Mesodermal cell (in vitro differentiated cells): Measurements from ENCODE around the gene GALNT14.

Source experiments
- H3K27ac ChIP-seq: 2 replicates; pipeline ENCODE4 v1.7.0; 2013; ENCODE audit warnings: mild to moderate bottlenecking, low read depth, low read length, moderate library complexity; ENCODE audit not compliant: severe bottlenecking
- H3K36me3 ChIP-seq: 2 replicates; pipeline ENCODE4 v1.7.1; 2013; ENCODE audit warnings: mild to moderate bottlenecking, low read length, moderate library complexity; ENCODE audit not compliant: control insufficient read depth, insufficient read depth
- H3K4me1 ChIP-seq: one replicate; pipeline ENCODE4 v1.7.1; 2013; ENCODE audit warnings: mild to moderate bottlenecking, low read length; ENCODE audit not compliant: insufficient read depth, control insufficient read depth, poor library complexity, severe bottlenecking
- H3K4me3 ChIP-seq: 2 replicates; pipeline ENCODE4 v1.7.0; 2013; ENCODE audit warnings: low read length, control low read depth, mild to moderate bottlenecking; ENCODE audit not compliant: insufficient read depth, poor library complexity, severe bottlenecking; ENCODE audit errors: extremely low read depth
- H3K9me3 ChIP-seq: 2 replicates; pipeline ENCODE4 v1.7.1; 2013; ENCODE audit warnings: mild to moderate bottlenecking, low read length, moderate library complexity; ENCODE audit not compliant: control insufficient read depth
- WGBS, 2 experiments: methylation state at CpG; one replicate each; pipeline ENCODE4 v1.1.5; 2013; ENCODE audit warnings: missing lambda C conversion rate in 2 of 2; ENCODE audit not compliant: insufficient coverage in 2 of 2; 5-methylcytosine and 5-hydroxymethylcytosine counted together

GALNT14 gene

DNA sequence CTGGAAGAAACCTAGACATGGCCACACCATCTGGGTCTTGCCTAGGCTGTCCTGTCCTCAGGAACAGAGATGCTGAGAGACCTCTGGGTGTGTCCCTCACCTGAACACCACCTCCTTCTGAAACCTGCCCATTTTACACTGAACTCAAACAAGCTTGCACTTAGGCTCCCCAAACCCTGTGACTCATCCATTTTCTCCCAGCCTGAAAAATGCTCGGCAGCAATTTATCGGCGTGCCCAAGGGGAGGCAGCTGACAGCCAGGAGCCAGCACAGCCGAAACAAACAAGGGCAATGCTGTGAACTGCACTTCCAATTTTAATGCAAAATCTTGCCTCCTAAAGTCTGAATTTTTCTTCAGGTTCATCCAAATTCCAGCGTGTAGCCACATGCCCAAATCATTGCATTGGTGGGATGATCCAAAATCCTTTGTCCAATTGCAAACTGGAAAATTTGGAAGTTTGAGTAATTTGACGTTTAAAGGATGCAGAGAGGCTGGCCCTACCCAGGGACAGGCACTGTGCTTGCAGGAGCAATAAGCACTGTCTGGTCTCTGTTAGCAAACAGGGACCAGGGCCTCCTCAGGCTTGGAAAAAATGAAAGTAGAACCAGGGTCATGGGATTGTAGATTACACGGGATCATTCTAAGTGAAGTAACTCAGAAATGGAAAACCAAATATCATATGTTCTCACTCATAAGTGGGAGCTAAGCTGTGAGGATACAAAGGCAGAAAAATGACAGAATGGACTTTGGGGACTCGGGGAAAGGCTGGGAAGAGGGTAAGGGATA is 67.7 kb downstream of the GALNT14 start:
- peaks cover 4% of the 10 kb centered on the region for H3K4me1 ChIP-seq
- no peaks in the 10 kb centered on the region for H3K36me3 ChIP-seq
- no peaks in the 10 kb centered on the region for H3K9me3 ChIP-seq
- no peak overlapping the region for H3K4me3 ChIP-seq
- H3K27ac ChIP-seq, result no peak overlapping the region
- 87 to 92% methylated on average over 6 of the region's 8 CpGs for WGBS, 2 experiments

GRCh38 chr2:31069643-31070325 is 68.5 kb downstream of the GALNT14 start:
- no peak overlapping the region for H3K4me3 ChIP-seq
- WGBS, 2 experiments, result 82 to 96% methylated on average over 9 to 10 of the region's 12 CpGs
- no peaks in the 10 kb centered on the region for H3K9me3 ChIP-seq
- no peaks in the 10 kb centered on the region for H3K36me3 ChIP-seq
- H3K4me1 ChIP-seq, result peaks cover 4% of the 10 kb centered on the region
- H3K27ac ChIP-seq, result no peak overlapping the region

DNA sequence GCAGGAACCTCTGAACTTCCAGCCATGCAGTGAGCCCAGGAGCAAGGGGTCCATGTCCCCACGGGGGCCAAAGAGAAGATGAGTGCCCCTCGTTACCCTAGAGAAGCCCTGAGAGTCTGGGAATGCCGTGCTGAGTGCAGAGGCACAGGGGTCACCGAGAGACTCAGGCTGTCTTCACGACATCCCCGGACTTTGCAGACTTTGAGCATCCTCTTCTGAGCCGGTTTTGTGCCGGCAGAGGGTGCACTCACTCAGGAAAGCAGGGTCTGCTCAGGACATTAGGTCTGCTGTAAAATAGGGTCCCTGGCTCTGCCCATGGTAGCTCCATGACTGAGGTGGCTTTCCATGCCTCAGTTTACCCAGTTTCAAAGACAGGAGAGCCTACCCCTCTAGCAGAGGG is 71.0 kb downstream of the GALNT14 start:
- no peak overlapping the region for H3K27ac ChIP-seq
- H3K4me1 ChIP-seq, result peaks cover 4% of the 10 kb centered on the region
- H3K9me3 ChIP-seq, result no peaks in the 10 kb centered on the region
- H3K36me3 ChIP-seq, result no peaks in the 10 kb centered on the region
- H3K4me3 ChIP-seq, result no peak overlapping the region
- WGBS, 2 experiments, result 70 to 79% methylated on average over 8 of the region's 8 CpGs

GRCh38 chr2:31066551-31066950 is 71.7 kb downstream of the GALNT14 start:
- H3K4me3 ChIP-seq, result no peak overlapping the region
- WGBS, 2 experiments, result 82 to 100% methylated on average over 2 to 3 of the region's 6 CpGs
- H3K27ac ChIP-seq, result no peak overlapping the region
- no peaks in the 10 kb centered on the region for H3K9me3 ChIP-seq
- no peaks in the 10 kb centered on the region for H3K36me3 ChIP-seq
- H3K4me1 ChIP-seq, result peaks cover 4% of the 10 kb centered on the region

GRCh38 chr2:31066086-31066485 is 72.2 kb downstream of the GALNT14 start:
- H3K27ac ChIP-seq, result no peak overlapping the region
- H3K4me1 ChIP-seq, result peaks cover 4% of the 10 kb centered on the region
- 86 to 91% methylated on average over 3 to 4 of the region's 9 CpGs for WGBS, 2 experiments
- no peaks in the 10 kb centered on the region for H3K36me3 ChIP-seq
- no peak overlapping the region for H3K4me3 ChIP-seq
- no peaks in the 10 kb centered on the region for H3K9me3 ChIP-seq

DNA sequence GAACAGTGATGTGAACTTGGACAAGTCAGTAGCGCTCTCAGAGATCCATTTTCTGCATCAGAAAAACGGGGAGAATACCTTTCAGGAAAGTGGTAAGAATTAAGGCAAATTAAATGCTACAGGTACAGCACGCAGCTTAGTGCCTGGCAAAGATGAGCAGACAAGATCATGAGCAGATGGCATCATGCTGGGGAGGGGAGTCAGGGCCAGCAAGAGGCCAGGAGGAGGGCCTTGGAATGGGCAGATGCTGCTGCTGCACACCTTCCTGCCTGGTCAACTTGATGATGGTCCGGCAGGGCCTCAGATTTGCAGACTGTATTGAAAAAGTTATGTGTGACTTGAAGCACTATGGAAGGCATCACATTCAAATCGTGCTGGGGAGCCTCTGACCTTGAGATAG is 72.9 kb downstream of the GALNT14 start:
- 83 to 90% methylated on average over 3 to 4 of the region's 5 CpGs for WGBS, 2 experiments

DNA sequence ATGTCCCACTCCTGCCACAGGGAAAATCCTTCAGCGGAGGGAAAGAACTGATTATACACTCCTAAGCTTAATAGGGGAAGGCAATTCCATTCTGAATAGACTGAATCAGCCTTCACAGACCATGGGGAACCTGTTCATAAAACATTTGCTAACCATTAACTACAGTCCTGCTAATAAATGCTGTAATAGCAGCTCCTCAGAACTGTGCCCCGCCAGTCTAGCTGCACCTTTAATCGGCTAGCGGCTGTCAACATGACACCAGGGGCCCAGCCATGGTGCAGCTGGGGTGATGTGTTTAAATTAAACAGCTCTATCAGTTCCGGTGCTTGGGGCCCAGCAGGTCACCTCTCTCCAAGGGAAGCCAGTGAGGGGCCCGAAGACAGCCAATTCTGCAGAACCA is 77.8 kb downstream of the GALNT14 start:
- WGBS, 2 experiments, result 92 to 94% methylated on average over 4 to 6 of the region's 6 CpGs
- Histone ChIP-seq H3K4me1 (no peaks in the 10 kb centered on the region), H3K36me3 (no peaks in the 10 kb centered on the region), H3K9me3 (no peaks in the 10 kb centered on the region), H3K27ac (no peak overlapping the region), H3K4me3 (no peak overlapping the region)

More for the DNA sequence above, 72.9 kb downstream of the GALNT14 start:
- no peaks in the 10 kb centered on the region for H3K36me3 ChIP-seq
- no peak overlapping the region for H3K27ac ChIP-seq
- H3K4me3 ChIP-seq, result no peak overlapping the region
- H3K9me3 ChIP-seq, result no peaks in the 10 kb centered on the region
- no peaks in the 10 kb centered on the region for H3K4me1 ChIP-seq

DNA sequence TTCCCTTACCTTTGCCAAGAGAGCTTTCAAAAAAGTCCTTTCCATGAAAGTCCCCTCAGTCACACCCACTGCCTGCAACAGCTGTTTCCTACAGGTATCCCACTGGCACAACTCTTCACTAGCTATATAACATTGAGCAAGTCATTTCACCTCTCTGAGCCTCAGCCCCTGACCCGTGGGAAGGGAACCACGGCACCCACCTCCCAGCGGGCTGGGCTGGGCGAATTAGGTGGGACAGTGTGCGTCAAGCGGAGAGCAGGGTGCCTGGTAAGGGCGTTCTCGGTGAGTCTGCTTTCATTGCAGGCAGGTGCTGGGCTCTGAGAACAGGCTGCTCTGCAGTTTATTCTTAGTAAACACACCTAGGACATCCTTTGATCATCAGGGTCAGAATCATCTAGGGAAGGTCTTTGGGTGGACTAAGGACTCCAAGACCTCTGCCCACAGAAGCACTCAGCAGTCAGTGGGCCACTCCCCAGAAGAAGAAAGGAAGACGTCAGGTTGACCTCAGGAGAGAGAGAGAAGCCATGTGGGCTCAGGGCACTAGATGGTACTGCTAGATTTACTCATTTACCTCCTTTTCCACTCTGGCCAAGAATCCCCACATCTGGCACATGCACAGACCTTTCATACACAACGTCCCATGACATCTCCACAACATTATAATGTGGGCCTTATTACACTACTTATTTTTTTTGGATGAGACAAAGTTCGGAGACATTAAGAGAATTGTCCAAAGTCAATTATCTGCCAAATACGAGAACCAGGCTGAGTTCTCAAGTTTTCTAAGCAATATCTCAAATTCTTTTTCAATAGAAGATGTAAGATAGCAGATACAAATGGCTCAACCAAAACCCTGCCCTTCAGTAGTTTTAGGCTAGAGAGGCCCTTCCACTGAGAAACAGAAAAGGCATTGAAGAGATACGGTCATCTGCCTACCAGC is 79.9 kb downstream of the GALNT14 start:
- no peaks in the 10 kb centered on the region for H3K9me3 ChIP-seq
- no peak overlapping the region for H3K4me3 ChIP-seq
- H3K4me1 ChIP-seq, result no peaks in the 10 kb centered on the region
- no peak overlapping the region for H3K27ac ChIP-seq
- 89 to 100% methylated on average over 3 to 10 of the region's 13 CpGs for WGBS, 2 experiments
- no peaks in the 10 kb centered on the region for H3K36me3 ChIP-seq

GRCh38 chr2:31057691-31058090 is 80.5 kb downstream of the GALNT14 start:
- Histone ChIP-seq H3K4me1 (no peaks in the 10 kb centered on the region), H3K9me3 (no peaks in the 10 kb centered on the region), H3K4me3 (no peak overlapping the region), H3K36me3 (no peaks in the 10 kb centered on the region), H3K27ac (no peak overlapping the region)
- WGBS, 2 experiments, result 40 to 41% methylated on average over 2 of the region's 3 CpGs

DNA sequence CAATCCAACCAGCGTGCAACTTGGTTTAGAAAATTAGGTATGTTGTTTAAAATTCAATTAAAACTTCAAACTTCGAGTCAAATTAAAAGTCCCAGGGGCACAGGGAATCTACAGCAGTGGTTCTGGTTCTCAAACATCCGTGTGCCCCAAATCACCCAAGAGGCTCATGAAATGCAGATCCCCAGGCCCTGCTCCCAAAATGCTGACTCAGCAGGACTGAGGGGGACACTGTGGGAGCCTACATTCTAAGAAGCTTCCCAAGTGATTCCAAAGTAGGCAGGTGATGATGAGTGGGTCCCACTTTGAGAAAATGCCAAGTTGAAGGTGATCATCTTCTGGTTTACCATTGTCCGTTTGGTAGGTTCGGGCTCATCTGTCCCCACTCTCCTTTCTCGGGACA is 82.3 kb downstream of the GALNT14 start:
- Histone ChIP-seq H3K9me3 (no peaks in the 10 kb centered on the region), H3K36me3 (no peaks in the 10 kb centered on the region), H3K27ac (no peak overlapping the region), H3K4me3 (no peak overlapping the region), H3K4me1 (no peaks in the 10 kb centered on the region)
- 88 to 93% methylated on average over 5 of the region's 6 CpGs for WGBS, 2 experiments
